NCI-H446 (cell line): ENCODE measurements around the gene PLXNC1.

Experiments used
- DNase-seq, 2 experiments: peaks; one replicate each; lab custom pipeline; 2025; lab: John Stamatoyannopoulos, UW

Gene PLXNC1

DNA sequence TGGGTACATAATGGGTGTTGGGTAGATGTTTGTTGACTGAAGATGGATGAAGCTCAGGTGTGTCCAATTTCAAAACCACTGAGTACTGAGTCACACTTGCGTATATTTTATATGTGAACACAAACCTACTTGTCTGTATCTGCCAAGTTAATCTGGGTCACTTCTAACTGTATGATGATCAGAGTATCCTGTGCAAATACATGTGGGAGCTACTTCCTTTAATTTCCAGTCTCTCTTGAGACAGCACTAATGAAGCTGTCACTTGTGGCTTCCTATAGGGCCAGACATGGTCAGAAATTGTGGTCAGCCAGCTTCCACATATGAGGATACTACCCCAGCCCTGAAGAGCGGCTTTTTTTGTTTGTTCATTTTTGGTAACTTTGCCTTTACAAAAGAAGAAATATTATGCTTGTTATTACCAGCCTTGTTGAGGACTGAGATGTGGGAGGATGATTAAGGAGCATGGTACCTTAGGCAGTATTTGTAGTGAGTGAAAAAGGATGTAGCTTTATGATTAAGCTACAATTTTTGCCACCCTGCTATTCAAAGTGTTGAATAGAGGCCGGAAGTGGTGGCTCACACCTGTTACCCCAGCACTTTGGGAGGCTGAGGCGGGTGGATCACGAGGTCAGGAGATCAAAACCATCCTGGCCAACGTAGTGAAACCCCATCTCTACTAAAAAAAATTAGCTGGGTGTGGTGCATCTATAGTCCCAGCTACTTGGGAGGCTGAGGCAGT, 32.4 kb downstream of the PLXNC1 start:
- DNase-seq = no peak

DNA sequence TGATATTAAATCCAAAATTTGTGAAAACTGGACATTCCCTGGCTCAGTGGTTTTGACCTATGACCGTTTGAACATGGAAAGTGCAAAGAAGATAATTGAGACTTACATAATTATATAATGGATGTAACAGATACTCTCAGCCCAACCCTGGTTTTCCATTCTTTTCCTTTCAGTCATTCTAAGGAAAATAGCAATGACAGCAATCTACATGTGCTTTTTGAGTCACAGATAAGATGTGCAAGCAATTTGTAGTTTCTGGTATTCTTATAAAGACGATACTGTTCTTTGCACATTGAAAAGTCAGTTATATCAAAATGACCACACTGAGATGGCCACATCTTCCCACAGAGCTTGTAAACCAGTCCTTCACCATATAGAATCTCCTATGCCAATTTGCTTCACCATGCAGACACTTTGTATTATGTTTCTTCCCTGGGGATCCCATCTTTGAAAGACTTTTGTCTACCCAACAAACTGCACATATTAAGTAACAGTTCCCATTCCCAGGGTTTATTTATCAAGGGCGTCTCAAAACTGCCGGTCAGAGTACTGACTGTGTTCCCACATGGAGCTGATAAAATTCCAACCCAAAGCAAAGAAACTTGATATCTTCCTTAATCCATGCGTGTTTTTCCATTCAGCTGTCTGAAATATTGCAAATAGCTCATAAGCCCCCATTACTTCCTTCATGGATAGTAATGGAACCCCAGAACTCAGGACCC, 34.8 kb downstream of the PLXNC1 start:
- DNase-seq = no peak

DNA sequence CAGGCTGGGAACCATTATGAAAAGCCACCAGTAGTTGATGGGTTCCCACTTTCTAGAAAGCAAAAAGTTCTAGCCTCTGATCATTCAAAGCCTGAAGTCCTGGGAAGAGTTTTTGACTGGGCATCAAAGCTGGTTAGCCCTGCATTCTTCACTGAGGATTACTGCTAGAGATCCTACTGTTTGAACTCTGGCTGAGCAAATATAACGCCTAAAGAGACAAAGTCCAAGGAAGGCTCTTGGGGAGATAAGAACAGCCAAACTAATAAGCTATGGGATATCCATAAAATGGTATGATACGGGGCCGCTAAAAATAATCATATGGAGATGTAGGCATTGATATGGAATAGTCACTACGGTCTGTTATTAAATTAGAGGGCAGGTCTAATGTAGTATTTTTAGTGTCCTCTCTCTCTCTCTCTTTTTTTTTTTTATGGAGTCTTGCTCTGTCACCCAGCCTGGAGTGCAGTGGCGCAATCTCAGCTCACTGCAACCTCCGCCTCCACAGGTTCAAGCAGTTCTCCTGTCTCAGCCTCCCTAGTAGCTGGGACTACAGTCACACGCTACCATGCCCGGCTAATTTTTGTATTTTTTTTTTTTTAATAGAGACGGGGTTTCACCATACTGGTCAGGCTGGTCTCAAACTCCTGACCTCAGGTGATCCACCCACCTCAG, 35.5 kb downstream of the PLXNC1 start:
- no peak for DNase-seq

DNA sequence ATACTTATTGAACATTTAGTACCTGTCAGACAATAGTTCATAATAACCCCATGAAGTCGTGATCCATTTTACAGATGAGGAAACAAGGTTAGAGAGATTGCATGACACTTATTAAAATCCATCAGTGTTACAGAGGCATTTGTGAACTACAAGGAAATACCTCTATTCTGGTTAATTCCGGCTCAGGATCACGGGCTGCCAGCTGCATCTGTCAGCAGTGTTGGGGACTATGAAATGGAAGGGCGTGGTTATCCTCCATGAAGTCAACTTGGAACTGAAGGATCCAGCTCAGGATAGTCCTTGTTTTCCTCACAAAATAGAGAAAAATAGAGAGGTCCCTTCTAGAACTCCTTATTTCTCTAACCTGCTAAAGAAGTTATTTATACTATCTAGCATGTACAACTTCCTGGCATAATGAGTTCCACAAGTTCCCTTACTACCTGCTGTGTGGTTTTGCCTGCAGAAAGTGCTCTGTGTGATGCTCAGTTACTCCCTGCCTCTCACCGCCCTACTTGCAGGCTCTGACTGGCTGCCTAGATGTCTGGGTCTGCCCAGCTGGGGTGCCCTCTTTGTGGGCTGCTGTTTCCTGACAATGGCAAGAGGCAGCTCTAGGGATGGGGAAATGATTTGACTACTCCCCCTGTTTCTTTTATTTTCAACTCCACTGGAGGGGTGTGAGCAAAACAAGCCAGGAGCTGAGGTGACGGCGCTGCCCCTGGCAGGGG, 36.8 kb downstream of the PLXNC1 start:
- no peak for DNase-seq

DNA sequence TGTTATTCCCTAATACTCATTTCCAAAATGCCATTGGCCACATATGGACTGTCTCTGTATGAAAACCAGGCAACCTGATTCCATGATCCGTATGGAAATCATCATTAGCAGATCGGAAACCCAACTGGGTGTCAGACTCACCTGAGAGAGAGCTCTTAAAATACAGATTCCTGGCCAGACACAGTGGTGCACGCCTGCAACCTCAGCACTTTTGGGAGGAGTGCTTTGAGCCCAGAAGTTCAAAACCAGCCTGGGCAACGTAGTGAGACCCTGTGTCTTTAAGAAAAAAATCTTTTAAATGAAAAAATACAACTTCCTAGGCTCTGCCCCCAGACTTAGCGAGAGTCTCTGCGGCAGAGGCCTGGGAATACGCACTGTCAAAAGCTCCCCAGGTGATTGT, 37.4 kb downstream of the PLXNC1 start:
- no peak for DNase-seq

DNA sequence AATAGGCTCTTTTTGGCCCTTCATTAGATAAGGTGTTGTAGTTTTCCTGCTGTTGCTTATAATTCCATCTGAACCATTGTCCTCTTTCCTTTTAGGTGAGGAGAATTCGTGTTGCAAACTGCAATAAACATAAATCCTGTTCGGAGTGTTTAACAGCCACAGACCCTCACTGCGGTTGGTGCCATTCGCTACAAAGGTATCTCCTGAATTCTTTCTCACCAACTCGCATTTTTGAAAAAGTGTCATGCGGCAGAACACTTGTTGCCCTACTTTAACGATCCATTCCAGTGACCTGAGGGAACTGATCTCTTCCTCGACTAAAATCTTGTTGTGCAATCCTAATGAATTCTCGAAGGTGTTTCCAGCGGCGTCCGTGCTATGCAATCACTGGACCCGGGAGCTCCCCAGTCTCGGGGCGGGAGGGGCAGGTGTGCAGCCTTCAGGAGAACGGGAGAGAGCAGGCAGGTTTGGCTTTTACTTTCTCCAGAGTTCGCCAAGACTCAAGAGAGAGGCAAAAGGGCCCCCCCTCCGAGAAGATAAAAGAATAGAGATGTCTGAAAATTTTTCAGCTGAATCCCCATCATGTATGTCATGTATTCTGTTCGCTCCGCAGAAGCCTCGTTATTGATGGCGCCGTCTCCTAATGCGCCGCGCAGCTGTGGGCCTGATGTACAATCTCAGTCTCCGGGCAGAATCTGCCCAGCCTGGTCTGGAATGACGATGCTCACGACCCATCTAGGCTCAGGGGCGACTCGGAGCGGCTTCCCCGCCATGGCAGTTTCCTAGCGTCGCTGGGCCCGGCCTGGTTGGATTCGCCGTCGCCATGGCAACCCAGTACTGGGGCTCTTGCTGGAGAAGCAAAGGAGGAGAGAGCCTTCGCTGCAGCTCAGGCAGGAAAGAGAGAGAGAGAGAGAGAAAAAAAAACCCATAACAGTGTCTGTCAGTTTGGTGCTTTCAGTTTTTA, 38.2 kb downstream of the PLXNC1 start:
- DNase-seq = no peak

DNA sequence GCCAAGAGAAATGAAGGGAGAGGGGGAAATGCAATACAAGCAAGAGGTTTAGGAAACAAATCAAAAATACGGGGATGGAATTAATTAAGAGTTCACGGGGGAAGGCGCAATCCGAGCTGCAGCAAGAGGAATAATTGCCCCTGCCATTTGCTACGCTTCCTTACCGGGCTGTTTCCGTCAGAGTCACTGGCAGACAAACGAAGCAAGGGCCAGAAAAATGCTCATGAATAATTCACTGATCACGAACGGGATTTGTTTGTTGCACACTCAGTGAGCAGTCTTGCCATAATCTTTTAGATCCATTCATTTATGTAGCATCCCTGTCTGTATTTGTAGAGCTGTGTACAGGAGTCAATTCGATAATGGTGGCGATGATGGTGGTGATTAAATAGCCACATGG, 39.0 kb downstream of the PLXNC1 start:
- DNase-seq = no peak

DNA sequence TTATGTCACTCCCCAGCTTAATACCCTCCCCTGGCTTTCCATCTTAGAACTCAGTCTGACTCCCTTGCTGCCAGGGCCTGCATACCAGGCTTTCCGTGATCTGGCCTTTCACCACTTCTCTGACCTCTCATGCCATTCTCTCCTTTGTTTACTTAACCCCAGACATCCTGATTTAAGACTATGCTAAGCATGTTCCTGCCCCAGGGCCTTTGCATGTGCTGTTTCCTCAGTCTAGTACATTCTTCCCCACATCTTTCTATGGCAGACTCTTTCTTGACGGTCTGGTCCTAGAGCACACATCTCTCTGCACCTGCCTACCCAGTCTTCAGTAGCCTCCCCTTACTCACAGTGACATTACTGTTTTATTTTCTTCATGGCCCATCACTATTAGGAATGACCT, 42.2 kb downstream of the PLXNC1 start:
- no peak for DNase-seq

DNA sequence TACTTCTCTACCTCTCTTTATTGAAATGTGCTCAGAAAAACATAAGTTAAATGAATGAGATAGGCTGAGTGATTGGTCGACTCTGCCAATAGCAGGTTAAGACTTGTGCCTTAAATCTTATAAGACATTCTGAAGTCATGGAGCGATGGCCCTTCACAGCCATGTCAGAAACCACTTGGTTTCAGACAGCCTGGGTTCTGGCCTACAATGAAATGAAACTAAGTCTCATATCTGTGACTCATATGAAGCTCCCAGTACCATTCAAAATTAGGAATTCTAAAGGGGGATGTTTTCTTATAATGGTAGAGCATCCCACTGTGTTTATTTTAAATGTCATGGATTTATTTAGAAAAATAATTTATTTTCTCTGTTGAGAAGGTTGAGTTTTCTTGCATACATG, 42.6 kb downstream of the PLXNC1 start:
- no peak for DNase-seq

DNA sequence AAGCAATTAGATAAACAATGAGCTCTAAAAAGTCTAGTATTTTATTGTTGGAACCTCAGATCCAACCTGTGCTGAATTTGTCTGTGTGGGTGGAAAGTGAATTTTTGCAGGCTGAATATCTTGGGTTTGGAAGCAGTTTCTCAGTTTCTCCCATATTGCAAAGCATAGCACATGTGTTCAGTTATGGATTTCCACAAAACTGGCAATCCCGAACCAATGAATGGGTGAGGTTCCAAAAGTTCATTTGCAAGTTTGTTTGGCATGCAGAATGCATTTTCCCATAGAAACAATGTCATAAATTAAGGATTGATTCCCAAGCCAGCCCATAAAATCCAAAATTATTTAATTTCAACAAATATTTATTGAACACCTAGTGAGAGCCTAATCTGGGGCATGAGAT, 43.4 kb downstream of the PLXNC1 start:
- DNase-seq = no peak

DNA sequence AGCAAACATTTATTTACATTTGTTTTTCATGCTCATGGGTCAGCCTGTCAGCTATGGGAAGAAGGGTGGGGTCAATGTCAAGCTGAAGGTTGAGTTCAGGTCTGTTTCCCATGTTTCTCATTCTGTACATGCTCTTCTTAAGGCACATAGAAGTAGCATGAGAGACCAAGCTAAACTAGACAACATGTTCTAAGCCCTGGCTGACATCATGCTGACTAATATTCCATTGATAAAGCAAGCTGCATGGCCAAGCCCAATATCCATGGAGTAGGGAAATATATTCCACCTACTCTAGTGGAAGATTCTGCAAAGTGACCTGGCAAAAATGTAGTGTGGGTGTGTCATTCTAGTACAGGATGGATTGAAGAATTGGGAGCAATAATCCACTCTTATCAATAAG, 44.1 kb downstream of the PLXNC1 start:
- no peak for DNase-seq

DNA sequence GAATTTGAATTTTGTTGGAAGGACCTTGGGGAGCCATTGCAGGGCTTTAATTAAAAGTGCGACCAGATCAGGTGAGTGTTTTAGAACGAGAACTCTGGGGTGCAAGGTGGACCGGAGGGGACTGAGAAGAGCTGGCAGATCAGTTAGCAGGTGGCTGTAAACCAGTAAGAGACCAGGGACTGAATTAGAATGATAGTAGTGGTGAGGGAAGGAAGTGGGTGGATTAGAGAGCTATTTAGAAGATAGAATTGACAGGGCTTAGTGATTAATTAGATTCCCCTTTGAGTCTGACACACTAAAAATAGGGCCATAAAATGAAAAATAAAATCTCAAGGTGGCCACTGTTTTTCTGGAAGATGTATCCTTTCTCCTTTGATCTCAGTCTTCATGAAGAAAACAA, 44.8 kb downstream of the PLXNC1 start:
- no peak for DNase-seq

DNA sequence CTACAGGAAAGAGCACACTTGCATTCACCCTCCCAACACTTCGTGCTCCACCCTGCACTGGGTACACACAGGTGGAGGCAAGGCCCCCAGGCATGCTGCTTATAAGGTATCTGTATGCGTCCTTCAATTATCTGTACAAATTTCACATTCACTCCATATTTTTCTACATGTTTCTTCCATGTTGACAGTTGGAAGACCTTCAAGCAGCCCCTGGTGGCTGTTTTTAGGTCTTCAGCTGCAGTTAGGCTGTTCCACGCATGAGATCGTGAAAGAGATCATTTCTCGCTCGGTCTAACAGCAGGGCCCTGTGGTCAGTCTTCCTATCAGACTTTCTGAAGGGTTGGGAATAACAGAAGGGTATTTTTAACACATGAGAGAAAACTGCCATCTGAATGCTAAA, 47.1 kb downstream of the PLXNC1 start:
- DNase-seq = no peak

DNA sequence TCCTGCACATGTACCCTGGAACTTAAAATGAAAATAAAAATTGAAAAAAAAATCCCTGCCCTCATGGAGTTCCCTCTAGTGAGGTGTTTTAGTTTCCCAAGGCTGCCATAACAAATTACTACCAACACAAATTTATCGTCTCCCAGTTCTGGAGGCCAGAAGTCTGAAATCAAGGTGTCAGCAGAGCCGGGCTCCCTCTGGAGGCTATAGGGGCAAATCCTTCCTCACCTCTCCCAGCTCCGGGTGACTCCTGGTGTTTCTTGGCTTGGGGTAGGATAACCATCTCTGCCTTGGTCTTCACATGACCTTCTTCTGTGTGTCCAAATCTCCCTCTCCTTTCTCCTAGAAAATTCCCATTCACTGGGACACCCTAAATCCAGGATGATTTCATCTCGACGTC, 50.1 kb downstream of the PLXNC1 start:
- DNase-seq = no peak

DNA sequence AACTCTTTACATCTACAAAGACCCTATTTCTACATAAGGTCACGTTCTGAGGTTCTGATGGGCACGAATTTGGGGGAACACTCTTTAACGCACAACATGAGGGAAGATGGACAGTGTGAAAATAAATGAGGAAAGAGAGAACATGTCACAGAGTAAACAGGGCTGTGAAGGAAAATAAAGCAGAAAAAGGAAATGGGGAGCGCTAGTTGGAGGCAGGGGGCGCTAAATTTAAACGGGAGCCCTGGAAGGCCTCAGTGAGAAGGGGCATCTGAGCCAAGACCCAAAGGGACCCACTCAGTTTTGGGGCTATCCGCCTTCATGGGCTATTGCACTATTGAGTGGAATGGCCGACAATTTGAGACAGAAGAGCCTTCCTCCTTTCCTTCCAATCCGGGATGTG, 50.5 kb downstream of the PLXNC1 start:
- no peak for DNase-seq

DNA sequence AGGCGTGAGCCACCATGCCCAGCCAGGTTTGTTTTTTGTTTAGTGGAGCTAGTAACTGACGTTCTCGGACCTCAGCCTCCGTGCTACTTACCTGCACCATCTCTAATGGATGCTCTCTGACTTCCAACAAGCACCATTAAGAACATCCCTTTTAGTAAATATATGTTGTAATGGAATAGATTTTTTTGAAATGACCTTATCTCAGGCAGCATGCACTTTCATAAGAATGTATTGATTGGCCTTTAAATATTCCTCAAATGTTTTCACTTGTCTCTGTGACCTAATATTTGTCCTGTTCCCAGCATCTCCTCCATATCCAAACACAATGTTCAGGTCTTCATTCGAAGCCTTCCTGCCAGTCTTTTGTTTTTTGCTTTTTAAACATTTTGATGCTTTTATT, 51.7 kb downstream of the PLXNC1 start:
- DNase-seq = no peak

DNA sequence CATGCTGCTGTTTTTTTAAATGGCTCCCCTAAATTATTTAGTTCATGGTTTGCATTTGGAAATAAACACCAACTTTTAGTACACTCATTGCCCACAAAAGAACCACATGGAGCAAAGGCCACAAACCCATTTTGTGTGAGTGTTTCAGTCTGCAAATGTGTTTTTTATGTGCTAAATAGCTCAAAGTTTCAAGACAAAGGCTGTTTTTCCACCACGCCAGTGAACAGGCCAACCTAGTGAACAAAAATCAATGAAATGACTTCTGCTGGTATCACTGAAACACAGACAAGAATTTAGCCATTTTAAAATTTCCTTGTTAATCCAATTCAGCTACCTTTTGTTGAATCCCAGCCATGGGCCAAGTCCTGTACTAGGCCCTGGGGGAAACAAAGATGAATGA, 52.3 kb downstream of the PLXNC1 start:
- DNase-seq = no peak

DNA sequence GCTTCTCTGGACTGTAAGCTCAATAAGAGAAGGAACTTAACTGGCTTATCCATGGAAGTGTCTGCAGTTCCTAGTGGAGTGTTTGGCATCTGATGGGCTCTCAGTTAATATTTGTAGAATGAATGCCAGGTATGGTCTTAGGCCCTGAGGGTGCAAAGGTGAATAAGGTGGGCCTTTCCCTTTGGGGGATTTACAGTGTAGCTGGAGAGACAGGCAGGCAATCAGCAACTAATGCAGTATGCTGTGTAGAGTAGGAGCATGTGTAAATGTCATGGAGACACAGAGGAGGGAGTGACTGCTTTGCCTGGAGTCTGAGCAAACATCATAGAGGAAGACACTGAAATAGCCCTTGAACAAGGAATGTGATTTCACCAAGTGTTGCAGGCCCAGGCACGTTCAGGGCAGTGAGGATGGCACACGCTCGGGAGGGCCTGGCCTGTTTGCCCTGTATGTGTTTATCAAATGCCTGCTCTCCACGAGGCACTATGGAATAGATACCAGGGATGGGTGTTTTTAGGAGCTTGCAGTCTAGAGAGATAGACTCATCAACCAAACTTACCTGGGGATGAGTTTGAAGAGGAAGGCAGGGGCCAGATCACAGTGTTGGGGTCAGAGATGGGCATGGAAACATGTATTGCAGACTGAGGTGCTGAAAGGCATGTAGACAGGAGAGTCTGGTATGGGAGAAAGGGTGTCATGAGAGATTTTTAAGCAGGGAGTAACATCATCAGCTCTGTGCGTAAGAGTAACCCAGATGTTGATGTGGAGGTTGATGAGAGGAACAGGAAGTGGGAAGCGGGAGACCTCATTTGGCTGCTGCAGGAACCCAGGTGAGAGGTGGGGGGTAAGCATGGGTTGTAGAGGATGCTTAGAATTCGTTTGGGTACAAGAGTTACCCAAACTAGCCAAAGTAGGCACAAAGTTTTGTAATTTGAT, 54.1 kb downstream of the PLXNC1 start:
- DNase-seq = no peak

DNA sequence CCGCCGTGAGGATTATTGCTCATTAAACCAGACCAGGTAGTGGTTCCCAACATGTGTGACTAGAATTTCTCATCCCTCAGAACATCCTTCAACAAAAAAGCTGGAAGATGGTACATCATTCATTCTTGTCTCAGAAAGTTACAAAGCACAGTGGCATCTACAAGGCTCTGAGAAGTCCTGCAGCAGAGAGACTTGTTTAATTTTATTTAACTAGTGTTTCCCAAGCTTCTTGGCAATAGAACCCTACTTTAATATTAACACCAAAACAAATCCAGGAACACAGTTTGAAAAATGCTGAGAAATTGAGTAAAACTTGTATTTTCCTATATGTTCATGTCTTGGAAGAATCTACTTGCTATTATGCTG, 54.8 kb downstream of the PLXNC1 start:
- DNase-seq = no peak

DNA sequence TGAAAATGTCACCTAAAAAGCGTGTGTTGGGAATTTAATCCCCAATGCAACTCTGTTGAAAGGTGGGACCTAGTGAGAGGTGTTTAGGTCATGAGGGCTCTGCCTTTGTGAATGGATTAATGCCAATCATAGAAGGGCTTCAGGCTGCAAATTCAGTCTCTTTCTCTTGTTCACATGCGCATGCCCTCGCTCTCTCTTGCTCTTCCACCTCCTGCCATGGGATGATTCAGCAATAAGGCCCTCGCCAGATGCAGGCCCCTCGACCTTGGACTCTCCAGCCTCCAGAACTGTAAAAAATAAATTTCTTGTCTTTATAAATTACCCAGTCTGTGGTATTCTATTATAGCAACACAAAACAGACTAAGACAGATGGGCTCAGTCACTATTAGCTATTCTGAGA, 55.4 kb downstream of the PLXNC1 start:
- no peak for DNase-seq
